HUES48 (cell line): Measurements from ENCODE around the gene YDJC.
"Not testable (repeated sequence)": the region's sequence is repeated elsewhere in the genome, so short reads cannot be mapped to it uniquely, and the experiment has no call there.

Experiments
- H3K27ac ChIP-seq: one replicate; pipeline ENCODE4 v1.7.0; 2013; ENCODE audit warnings: low read depth, low read length, inconsistent platforms
- H3K27me3 ChIP-seq: 2 replicates; pipeline ENCODE4 v1.6.1; 2013; ENCODE audit warnings: mild to moderate bottlenecking, low read length; ENCODE audit not compliant: control insufficient read depth, insufficient read depth
- H3K36me3 ChIP-seq: 2 replicates; pipeline ENCODE4 v1.6.1; 2013; ENCODE audit warnings: low read length; ENCODE audit not compliant: control insufficient read depth, insufficient read depth
- H3K4me1 ChIP-seq: 2 replicates; pipeline ENCODE4 v1.6.1; 2013; ENCODE audit warnings: mild to moderate bottlenecking, low read length; ENCODE audit not compliant: control insufficient read depth, insufficient read depth
- H3K4me3 ChIP-seq: 2 replicates; pipeline ENCODE4 v1.5.1; 2013; ENCODE audit warnings: mild to moderate bottlenecking, low read depth, low read length
- H3K9ac ChIP-seq: 2 replicates; pipeline ENCODE4 v1.6.1; 2013; ENCODE audit warnings: mild to moderate bottlenecking, low read depth, low read length, moderate library complexity
- H3K9me3 ChIP-seq: 2 replicates; pipeline ENCODE4 v1.6.1; 2013; ENCODE audit warnings: low read length; ENCODE audit not compliant: control insufficient read depth, insufficient read depth

YDJC gene

DNA sequence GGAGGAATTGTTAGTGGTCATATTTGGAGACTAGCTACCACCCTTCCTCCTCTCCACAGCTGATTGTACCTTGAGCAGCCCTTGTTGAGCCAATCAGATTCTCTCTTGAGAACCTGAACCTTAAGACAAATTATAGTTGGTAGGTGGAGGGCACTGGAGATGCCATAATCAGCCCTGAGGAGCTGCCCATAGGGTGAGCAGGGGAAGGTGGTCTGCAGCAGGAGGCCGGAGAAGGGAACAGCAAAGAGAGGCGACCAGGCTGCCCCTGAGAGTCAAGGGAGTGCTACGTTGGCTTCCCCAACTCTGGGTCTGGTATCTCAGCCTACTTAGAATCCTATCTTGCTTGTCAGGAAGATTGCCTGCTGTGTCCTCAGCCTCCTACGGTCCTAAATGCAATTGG is 9.5 kb upstream of the YDJC start:
- no peak overlapping the region for H3K4me3 ChIP-seq
- no peak overlapping the region for H3K9ac ChIP-seq
- H3K4me1 ChIP-seq, result peaks cover 6% of the 10 kb centered on the region
- peaks cover 9% of the 10 kb centered on the region; the same call in 1 of the 2 replicates for H3K27me3 ChIP-seq
- no peak overlapping the region for H3K27ac ChIP-seq
- H3K9me3 ChIP-seq, result no peaks in the 10 kb centered on the region
- H3K36me3 ChIP-seq, result peaks cover 7% of the 10 kb centered on the region; the same call in 1 of the 2 replicates

DNA sequence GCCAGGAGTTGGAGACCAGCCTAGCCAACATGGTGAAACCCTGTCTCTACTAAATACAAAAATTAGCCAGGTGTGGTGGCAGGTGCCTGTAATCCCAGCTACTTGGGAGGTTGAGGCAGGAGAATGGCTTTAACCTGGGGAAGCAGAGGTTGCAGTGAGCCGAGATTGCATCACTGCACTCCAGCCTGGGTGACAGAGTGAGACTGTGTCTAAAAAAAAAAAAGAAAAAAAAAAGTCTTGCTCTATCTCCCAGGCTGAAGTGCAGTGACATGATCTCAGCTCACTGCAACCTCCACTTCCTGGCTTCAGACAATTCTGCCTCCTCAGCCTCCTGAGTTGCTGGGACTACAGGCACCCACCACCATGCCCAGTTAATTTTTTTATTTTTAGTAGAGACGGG is 7.6 kb upstream of the YDJC start:
- H3K27ac ChIP-seq, H3K27me3 ChIP-seq, H3K9ac ChIP-seq, H3K36me3 ChIP-seq, H3K9me3 ChIP-seq, H3K4me3 ChIP-seq, H3K4me1 ChIP-seq: not testable (repeated sequence)

DNA sequence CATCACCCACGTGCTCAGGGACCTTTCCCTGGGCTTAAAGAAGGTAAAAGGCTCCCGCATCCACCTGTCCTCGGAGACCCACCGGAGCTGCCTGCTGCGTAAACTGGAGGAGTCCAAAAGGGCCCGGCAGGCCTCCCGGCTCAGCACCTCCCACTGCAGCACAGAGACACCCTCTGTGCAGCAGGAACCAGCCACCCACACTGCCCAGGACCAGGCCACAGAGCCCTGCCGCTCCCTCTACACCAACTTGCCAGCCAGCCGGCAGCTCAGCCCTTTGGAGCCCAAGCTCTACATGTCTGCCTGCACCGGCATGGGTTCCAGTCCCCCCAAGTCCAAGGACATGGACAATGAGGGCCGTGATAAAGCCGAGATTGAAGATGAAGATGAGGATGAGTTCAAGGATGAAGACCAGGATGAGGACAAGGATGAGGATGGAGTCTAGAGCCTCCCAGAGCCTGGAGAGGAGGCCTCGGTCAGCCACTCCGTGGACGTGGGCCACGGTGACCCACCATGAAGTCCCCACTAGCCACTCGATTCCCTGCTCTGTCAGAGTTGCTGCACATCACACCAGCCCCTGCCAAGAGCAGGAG is 6.9 kb upstream of the YDJC start:
- H3K27me3 ChIP-seq, result peaks cover 9% of the 10 kb centered on the region; the same call in 1 of the 2 replicates
- no peaks in the 10 kb centered on the region for H3K9me3 ChIP-seq
- H3K4me3 ChIP-seq, result no peak overlapping the region
- H3K27ac ChIP-seq, result no peak overlapping the region
- H3K9ac ChIP-seq, result no peak overlapping the region
- H3K4me1 ChIP-seq, result peaks cover 2% of the 10 kb centered on the region; the same call in 1 of the 2 replicates
- no peaks in the 10 kb centered on the region for H3K36me3 ChIP-seq

DNA sequence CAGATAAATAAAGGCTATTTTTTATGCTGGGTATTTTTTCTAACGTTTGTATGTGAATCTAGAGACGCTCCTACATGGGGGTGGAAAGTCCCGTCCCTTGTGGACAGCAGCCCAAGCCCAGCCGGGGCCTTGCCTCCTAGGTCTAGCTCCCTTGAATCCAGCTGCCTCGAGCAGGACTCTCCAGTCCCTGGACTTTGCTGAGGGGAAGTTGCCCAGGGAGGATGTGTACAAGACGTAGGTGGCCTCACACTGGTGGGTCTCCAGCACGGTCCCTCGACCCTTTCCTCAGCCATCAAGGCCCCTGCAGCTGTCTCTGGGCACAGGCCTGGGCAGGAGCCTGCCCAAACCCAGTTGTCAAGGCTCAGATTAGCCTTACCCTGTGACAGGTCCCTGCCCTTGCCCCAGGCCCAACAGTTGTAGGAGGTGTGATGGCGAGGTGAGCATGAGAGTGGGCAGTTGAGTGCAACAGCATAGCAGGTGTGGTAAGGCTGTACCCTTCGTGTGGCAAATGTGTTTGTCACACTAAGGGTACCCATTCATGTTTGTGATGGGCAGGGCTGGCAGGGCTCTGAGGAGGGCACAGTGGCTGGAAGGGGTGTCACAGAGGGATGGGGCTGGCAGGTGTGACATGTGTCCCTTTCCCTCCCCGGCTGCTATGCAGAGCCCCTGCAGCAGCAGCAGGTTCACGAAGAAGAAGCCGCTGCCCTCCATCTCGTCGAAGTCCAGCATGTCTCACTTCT is 6.1 kb upstream of the YDJC start:
- Histone ChIP-seq H3K4me3 (no peak overlapping the region), H3K27ac (no peak overlapping the region), H3K36me3 (no peaks in the 10 kb centered on the region), H3K27me3 (peaks cover 5% of the 10 kb centered on the region; the same call in 1 of the 2 replicates), H3K9ac (no peak overlapping the region), H3K4me1 (no peaks in the 10 kb centered on the region), H3K9me3 (no peaks in the 10 kb centered on the region)

DNA sequence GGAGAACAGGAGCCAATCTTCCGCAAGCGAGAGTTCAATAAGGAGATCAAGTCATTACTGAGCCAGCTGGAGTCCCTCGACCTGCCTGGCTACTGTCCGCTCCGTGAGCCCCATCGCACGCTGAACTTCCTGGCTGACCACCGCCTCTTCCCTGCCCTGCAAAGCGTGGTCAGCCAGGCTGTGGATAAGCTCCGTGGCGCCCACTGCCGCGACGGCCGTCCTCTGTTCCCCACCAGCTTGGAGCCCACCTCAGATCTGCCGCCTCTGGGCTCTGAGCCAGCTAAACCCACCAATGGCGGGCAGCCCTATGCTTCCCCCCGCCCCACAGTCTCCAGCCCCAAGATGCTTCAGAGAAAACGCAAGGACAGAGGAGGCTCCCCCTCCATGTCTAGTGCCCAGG is 5.0 kb upstream of the YDJC start:
- Histone ChIP-seq H3K27me3 (no peaks in the 10 kb centered on the region), H3K36me3 (no peaks in the 10 kb centered on the region), H3K9me3 (no peaks in the 10 kb centered on the region), H3K4me3 (no peak overlapping the region), H3K9ac (no peak overlapping the region), H3K4me1 (no peaks in the 10 kb centered on the region), H3K27ac (no peak overlapping the region)

DNA sequence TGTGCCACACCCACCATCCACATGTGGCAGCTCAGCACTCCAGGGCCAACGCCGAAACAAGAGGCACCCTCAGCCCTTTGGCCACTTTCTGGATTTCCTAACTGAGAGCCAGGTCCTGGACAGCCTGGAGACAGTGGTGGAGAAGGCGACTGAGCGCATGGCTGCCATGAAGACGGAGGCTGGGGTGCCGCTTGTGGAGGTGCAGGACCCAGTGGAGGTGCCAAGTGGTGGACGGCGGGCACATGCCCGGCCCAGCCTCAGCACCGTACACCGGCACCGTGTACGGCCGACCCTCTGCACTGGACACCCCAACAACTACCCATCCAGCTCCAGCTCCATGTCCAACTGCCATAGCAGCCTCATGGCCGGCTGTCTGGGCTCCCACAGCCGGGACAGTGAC is 4.3 kb upstream of the YDJC start:
- no peaks in the 10 kb centered on the region for H3K9me3 ChIP-seq
- H3K27me3 ChIP-seq, result no peaks in the 10 kb centered on the region
- H3K4me3 ChIP-seq, result no peak overlapping the region
- no peak overlapping the region for H3K27ac ChIP-seq
- H3K36me3 ChIP-seq, result no peaks in the 10 kb centered on the region
- no peak overlapping the region for H3K9ac ChIP-seq
- H3K4me1 ChIP-seq, result no peaks in the 10 kb centered on the region

DNA sequence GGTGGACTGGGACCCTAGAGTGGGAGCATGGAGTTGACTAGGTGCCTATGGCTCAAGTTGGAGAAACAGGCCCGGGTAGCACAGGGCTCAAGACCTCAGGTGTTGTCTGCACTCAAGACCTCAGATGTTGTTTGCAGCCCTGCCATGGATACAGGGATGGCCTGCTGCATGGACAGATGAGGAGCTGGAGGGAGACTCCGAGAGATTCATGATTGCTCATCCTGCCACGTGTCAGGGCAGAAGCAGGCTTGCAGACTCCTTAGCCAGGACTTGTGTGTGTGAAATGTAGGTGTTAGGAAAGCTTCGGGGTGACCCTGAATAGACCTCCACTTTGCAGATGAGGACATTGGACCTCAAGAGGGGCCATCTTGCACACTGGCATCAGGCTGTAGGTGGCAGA is 3.7 kb upstream of the YDJC start:
- no peaks in the 10 kb centered on the region for H3K9me3 ChIP-seq
- H3K36me3 ChIP-seq, result peaks cover 1% of the 10 kb centered on the region; the same call in 1 of the 2 replicates
- no peak overlapping the region for H3K9ac ChIP-seq
- no peaks in the 10 kb centered on the region for H3K27me3 ChIP-seq
- no peak overlapping the region for H3K4me3 ChIP-seq
- H3K4me1 ChIP-seq, result no peaks in the 10 kb centered on the region
- no peak overlapping the region for H3K27ac ChIP-seq

DNA sequence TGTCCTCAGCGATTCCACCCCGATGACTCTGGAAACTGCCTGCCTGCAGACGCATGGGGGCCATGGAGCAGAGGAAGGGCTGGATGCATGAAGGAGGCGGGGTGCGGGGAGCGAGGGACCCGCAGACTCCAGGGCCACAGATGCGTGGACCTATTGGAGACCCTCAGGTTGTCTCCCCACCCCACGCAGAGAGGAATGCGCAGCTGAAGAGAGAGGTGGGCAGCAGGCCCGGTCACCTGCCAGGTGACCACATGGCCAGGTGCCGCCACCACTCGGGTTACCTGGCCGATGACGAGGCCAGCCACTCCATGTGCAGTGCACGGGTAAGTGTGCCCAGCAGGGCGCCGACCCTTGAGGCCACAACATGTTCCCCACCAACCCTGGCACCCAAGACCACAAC is 3.1 kb upstream of the YDJC start:
- H3K27me3 ChIP-seq, result no peaks in the 10 kb centered on the region
- H3K9me3 ChIP-seq, result no peaks in the 10 kb centered on the region
- no peak overlapping the region for H3K4me3 ChIP-seq
- no peaks in the 10 kb centered on the region for H3K4me1 ChIP-seq
- H3K27ac ChIP-seq, result no peak overlapping the region
- H3K36me3 ChIP-seq, result peaks cover 7% of the 10 kb centered on the region; the same call in 1 of the 2 replicates
- H3K9ac ChIP-seq, result no peak overlapping the region

DNA sequence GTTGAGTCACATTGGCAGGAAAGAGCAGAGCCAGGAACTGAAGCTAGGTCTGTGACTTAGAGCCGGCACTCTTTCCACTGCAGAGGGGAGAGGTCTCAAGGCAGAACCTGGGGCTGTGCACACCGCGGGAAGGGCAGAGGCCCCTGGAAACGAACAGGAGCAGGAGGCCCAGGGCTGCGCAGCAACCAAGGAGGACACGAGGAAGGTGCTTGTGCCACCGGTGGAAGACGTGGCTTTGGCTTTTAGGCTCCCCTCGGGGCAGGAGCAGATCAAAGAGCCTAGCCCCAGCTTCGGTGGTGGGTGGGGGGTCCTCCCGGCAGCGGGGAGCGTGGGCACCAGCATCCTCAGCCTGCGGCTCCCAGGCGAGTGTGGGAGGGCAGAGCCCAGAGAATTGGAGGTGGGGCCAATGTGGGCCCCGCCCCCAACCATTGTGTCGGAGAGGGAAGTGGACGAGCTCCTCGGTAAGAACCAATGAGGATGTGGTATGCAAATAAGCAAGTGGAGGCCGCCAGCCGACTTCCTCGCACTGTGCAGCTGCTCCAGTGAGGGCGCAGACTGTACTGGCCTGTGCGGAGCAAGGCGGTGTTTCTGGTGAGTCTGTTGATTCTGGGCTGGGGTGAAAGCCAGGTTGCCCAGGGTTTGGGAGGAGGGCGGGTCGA is 2.5 kb upstream of the YDJC start, which contains the start of gene CCDC116:
Gene CCDC116, plus strand, starts transcription at position 524 of the 659 bp plus-strand sequence. CDS start 422 bp downstream, outside the sequence.
- H3K27me3 ChIP-seq, result no peaks in the 10 kb centered on the region
- H3K36me3 ChIP-seq, result peaks cover 11% of the 10 kb centered on the region; the same call in 1 of the 2 replicates
- no peaks in the 10 kb centered on the region for H3K4me1 ChIP-seq
- no peak within 1 kb of the TSS for H3K27ac ChIP-seq
- no peaks in the 10 kb centered on the region for H3K9me3 ChIP-seq
- no peak within 1 kb of the TSS for H3K9ac ChIP-seq
- no peak within 1 kb of the TSS for H3K4me3 ChIP-seq

DNA sequence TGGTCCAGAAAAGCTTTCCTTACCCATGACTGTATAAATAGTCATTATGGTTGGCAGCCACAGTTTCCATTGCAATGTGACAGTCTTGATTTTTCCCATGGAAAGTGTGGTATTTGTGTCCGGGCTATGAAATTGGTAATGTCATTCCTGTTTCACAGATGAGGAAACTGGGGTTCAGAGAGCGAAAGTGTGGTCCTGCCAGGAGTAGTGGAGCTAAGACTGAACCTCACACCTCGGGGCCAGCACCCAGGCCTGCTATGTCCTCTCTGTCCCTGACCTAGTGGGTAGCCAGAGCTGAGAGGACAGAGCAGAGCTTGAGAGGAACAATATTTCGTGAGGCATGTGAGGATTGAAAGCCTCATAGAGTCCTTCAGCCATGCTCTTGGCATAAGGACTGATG is 1.2 kb upstream of the YDJC start:
- no peak overlapping the region for H3K4me3 ChIP-seq
- H3K4me1 ChIP-seq, result no peaks in the 10 kb centered on the region
- no peak overlapping the region for H3K9ac ChIP-seq
- peaks cover 11% of the 10 kb centered on the region; the same call in 1 of the 2 replicates for H3K36me3 ChIP-seq
- H3K27ac ChIP-seq, result no peak overlapping the region
- no peaks in the 10 kb centered on the region for H3K9me3 ChIP-seq
- no peaks in the 10 kb centered on the region for H3K27me3 ChIP-seq
